Nucleus accumbens (tissue), 56 donors: ENCODE data around the gene OR2V2.

Source experiments
- DNase-seq, 56 donors: peaks; one replicate each; lab custom pipeline; 2025; lab: John Stamatoyannopoulos, UW

OR2V2 gene

GRCh38 chr5:181187500-181188213 is 40.3 kb downstream of the OR2V2 start:
- DNase-seq: no peak

GRCh38 chr5:181188700-181189362 is 41.4 kb downstream of the OR2V2 start:
- DNase-seq: no peak

GRCh38 chr5:181189363-181189961 is 42.1 kb downstream of the OR2V2 start:
- no peak for DNase-seq

- no peak for DNase-seq
Measured at GRCh38 chr5:181189962-181190710, 42.8 kb downstream of the OR2V2 start.

GRCh38 chr5:181190711-181191525 is 43.5 kb downstream of the OR2V2 start:
- DNase-seq: no peak

- DNase-seq: no peak
Measured at GRCh38 chr5:181191526-181192336, 44.3 kb downstream of the OR2V2 start.

- no peak for DNase-seq
Measured at GRCh38 chr5:181192337-181193046, 45.1 kb downstream of the OR2V2 start.

GRCh38 chr5:181193656-181194055 is 46.3 kb downstream of the OR2V2 start:
- DNase-seq: no peak

GRCh38 chr5:181194489-181195248 is 47.3 kb downstream of the OR2V2 start:
- DNase-seq: no peak

- DNase-seq: no peak
Measured at GRCh38 chr5:181195249-181195761, 47.9 kb downstream of the OR2V2 start.

GRCh38 chr5:181197326-181197951 is 50.1 kb downstream of the OR2V2 start:
- DNase-seq: no peak

- no peak for DNase-seq
Measured at GRCh38 chr5:181198106-181198685, 50.8 kb downstream of the OR2V2 start.

GRCh38 chr5:181198905-181199519 is 51.6 kb downstream of the OR2V2 start:
- no peak for DNase-seq

GRCh38 chr5:181199881-181200638 is 52.7 kb downstream of the OR2V2 start:
- no peak for DNase-seq

- no peak for DNase-seq
Measured at GRCh38 chr5:181200816-181201215, 53.4 kb downstream of the OR2V2 start.
